Left lung (tissue), 10 donors: ENCODE measurements around the gene TSPEAR. TPM values are rescaled to one million over a fixed set of nuclear protein-coding genes. Genes with fewer than 3 reads are reported as not detected.
A peak's percentile ranks its signal among the peaks of the same experiment; 100 is the strongest.

Source experiments
- ATAC-seq: fragments of 200-7000 bp; cut with Tn5 transposase; one replicate; pipeline ENCODE4 v1.9.1; 2020; ENCODE audit warnings: moderate library complexity
- DNase-seq, 4 donors: peaks; one replicate each; pipeline ENCODE4 v3.0.0-alpha.2; 2013 to 2020
- H3K27ac ChIP-seq, 2 donors: fragments of 200-600 bp; sonication (generic) in 1 of 2; one replicate each; pipeline versions ENCODE4 v1.5.0 to v1.8.0; 2020 to 2021
- H3K27me3 ChIP-seq, 2 donors: fragments of 200-600 bp; sonication (generic) in 1 of 2; one replicate each; pipeline versions ENCODE4 v1.5.0 to v1.8.0; 2020 to 2021
- H3K36me3 ChIP-seq, 2 donors: fragments of 200-600 bp; sonication (generic) in 1 of 2; one replicate each; pipeline versions ENCODE4 v1.5.0 to v1.8.0; 2020 to 2021
- H3K4me1 ChIP-seq, 2 donors: fragments of 200-600 bp; one replicate each; pipeline ENCODE4 v1.8.0; 2021
- H3K4me3 ChIP-seq, 2 donors: fragments of 200-600 bp; sonication (generic) in 1 of 2; one replicate each; pipeline versions ENCODE4 v1.5.0 to v1.8.0; 2020 to 2021; ENCODE audit warnings: mild to moderate bottlenecking in 1 of 2
- H3K9me3 ChIP-seq, 2 donors: fragments of 200-600 bp; sonication (generic) in 1 of 2; one replicate each; pipeline versions ENCODE4 v1.5.0 to v1.8.0; 2020 to 2021
- CTCF ChIP-seq, 2 donors: fragments of 200-600 bp; sonication (generic) in 1 of 2; IDR thresholded peaks; one replicate each; pipeline versions ENCODE4 v1.5.0 to v1.8.0; 2021; ENCODE audit warnings: antibody characterized with exemption in 2 of 2
- intact Hi-C, 2 donors: fragments of 100-400 bp; cut with DNase I; formaldehyde crosslinking; loops; one replicate each; pipeline versions ENCODE4 v1.11.2 to v1.14.2; 2022
- polyA plus RNA-seq, 6 donors: library from polyadenylated mRNA; unstranded; fragments of 120-200 nt; gene quantifications; one replicate each; pipeline ENCODE4 v1.2.1, GENCODE V29; 2013; ENCODE audit not compliant: insufficient read length in 6 of 6
- total RNA-seq, 2 donors: library from RNA; stranded (reverse); fragmentation: NEBNext Ultra II Directional; extraction: Animal tissue kit (Norgen Biotek cat#: 25700); gene quantifications; one replicate each; pipeline ENCODE4 v1.2.1, GENCODE V29; 2021
- donor health status: DM: no; HTN: yes; CAD: no.
- donor health status: DM: no; HTN: no; CAD: no.

Gene TSPEAR
- total and polyA plus RNA-seq, 8 donors: 0.10 to 4.7 (median 3.3) TPM

GRCh38 chr21:44533121-44533890, 178.1 kb downstream of the TSPEAR start:
- DNase-seq: peak in 1 of 4 donors; percentile 74
- Histone ChIP-seq H3K36me3 (no peaks in the 10 kb centered on the region), H3K9me3 (no peaks in the 10 kb centered on the region), H3K4me3 (no peak overlapping the region), H3K27ac (no peak overlapping the region), H3K27me3 (peaks cover 0 to 23% of the 10 kb centered on the region in 2 donors), H3K4me1 (no peaks in the 10 kb centered on the region)
- no peak for ATAC-seq
- intact Hi-C loops: no loop called here
- no peak for TF ChIP-seq CTCF (IDR thresholded peaks at IDR 0.05)

GRCh38 chr21:44532712-44533111, 178.7 kb downstream of the TSPEAR start:
- H3K36me3 ChIP-seq: no peaks in the 10 kb centered on the region
- H3K4me3 ChIP-seq: no peak overlapping the region
- ATAC-seq (no peak), DNase-seq (no peak)
- intact Hi-C loops: no loop called here
- no peaks in the 10 kb centered on the region for H3K4me1 ChIP-seq
- H3K9me3 ChIP-seq: no peaks in the 10 kb centered on the region
- H3K27ac ChIP-seq: no peak overlapping the region
- TF ChIP-seq CTCF (IDR thresholded peaks at IDR 0.05): no peak
- H3K27me3 ChIP-seq: peaks cover 0 to 20% of the 10 kb centered on the region in 2 donors

GRCh38 chr21:44531606-44532564, 179.5 kb downstream of the TSPEAR start:
- no peaks in the 10 kb centered on the region for H3K36me3 ChIP-seq
- ATAC-seq (no peak), DNase-seq (peak in 1 of 4 donors; percentile 63)
- no peaks in the 10 kb centered on the region for H3K9me3 ChIP-seq
- TF ChIP-seq CTCF (IDR thresholded peaks at IDR 0.05): no peak
- H3K4me1 ChIP-seq: no peaks in the 10 kb centered on the region
- no peak overlapping the region for H3K27ac ChIP-seq
- peaks cover 0 to 20% of the 10 kb centered on the region in 2 donors for H3K27me3 ChIP-seq
- intact Hi-C loops: no loop called here
- no peak overlapping the region for H3K4me3 ChIP-seq

DNA sequence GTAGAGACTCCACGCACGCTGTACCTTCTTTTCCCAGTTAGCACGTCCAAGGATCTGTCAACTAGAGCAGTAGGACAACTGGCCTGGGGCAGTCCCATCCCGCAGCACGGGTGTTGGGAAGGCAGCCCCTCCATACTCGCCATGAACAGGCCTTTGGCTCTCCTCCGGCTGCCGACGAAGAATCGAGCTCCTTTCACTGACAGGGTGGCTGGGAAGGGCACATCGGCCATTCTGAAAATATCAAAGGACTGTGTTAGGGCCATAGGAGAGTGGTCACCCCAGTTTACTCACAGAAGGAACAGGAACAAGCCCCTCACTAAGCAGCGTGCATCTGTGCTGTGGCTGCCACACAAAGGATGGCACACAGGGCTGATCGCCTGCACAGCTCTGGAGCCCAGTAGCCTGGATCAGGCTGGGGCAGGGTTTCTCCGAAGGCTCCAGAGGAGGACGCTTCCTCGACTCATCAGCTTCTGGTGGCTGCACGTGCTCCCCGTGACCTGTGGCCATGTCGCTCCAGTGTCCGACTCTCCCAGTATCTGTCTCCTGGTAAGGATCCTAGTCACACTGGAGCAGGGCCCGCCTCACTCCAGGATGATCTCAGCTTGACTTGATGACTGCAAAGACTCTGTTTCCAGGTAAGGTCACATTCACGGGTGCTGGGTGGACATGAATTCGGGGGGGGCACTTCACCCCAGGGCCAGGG, 180.3 kb downstream of the TSPEAR start:
- Histone ChIP-seq H3K36me3 (no peaks in the 10 kb centered on the region), H3K27me3 (peaks cover 0 to 20% of the 10 kb centered on the region in 2 donors), H3K4me3 (no peak overlapping the region), H3K4me1 (no peaks in the 10 kb centered on the region), H3K27ac (no peak overlapping the region), H3K9me3 (no peaks in the 10 kb centered on the region)
- ATAC-seq (no peak), DNase-seq (no peak)
- intact Hi-C loops: no loop called here
- TF ChIP-seq CTCF (IDR thresholded peaks at IDR 0.05): no peak
